Measurements from ENCODE around the gene MAT2B. TPM values are rescaled to one million over a fixed set of nuclear protein-coding genes. Genes with fewer than 3 reads are reported as not detected.

Gene MAT2B
- total RNA-seq, 2 experiments from 2014 or later, result 33.0 to 34.7 TPM

DNA sequence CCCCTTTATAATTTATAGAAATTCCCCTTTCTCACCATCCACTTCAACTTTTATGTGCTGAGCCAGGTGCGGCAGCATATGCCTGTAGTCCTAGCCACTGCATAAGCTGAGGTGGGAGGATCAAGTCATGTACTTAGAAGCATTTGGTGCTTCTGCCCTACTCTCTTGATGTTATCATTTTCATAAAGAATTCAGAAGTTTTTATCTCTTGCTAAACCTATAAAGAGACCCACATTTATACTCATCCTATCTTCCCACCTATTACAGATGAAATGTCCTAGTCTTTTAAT, 26.5 kb upstream of the MAT2B start:
- ChIA-PET CTCF (no interaction called here), POLR2A (interaction anchor here (5.5 kb wide), 1 partner anchor 27 kb away, joined by 24 read pairs; the partner anchor contains the start of gene MAT2B)
- H3K4me3 ChIP-seq (ENCODE audit: low read length), result no peak overlapping the region
- intact Hi-C loops (cut with DNase I, micrococcal nuclease), result no loop called here
- TF ChIP-seq, protein P1, sequence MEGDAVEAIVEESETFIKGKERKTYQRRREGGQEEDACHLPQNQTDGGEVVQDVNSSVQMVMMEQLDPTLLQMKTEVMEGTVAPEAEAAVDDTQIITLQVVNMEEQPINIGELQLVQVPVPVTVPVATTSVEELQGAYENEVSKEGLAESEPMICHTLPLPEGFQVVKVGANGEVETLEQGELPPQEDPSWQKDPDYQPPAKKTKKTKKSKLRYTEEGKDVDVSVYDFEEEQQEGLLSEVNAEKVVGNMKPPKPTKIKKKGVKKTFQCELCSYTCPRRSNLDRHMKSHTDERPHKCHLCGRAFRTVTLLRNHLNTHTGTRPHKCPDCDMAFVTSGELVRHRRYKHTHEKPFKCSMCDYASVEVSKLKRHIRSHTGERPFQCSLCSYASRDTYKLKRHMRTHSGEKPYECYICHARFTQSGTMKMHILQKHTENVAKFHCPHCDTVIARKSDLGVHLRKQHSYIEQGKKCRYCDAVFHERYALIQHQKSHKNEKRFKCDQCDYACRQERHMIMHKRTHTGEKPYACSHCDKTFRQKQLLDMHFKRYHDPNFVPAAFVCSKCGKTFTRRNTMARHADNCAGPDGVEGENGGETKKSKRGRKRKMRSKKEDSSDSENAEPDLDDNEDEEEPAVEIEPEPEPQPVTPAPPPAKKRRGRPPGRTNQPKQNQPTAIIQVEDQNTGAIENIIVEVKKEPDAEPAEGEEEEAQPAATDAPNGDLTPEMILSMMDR (IDR thresholded peaks at IDR 0.05), result no peak
- no peaks in the 10 kb centered on the region for H3K9me3 Mint-ChIP-seq
- H3K36me3 ChIP-seq (ENCODE audit: insufficient read depth, low read length), result no peaks in the 10 kb centered on the region
- no peaks in the 10 kb centered on the region for H3K36me3 Mint-ChIP-seq (ENCODE audit: low read depth)
- H3K27me3 ChIP-seq (ENCODE audit: control insufficient read depth in 1 of 2, insufficient read depth in 2 of 2, low read length in 2 of 2), result no peaks in the 10 kb centered on the region
- no peak for DNase-seq
- H3K4me1 ChIP-seq (ENCODE audit: insufficient read depth, low read length), result no peaks in the 10 kb centered on the region
- H3K4me3 Mint-ChIP-seq, result no peak overlapping the region
- no peaks in the 10 kb centered on the region for H3K9me3 ChIP-seq (ENCODE audit: control insufficient read depth in 1 of 2, insufficient read depth in 1 of 2, low read length in 2 of 2)
- ATAC-seq (ENCODE audit: poor library complexity), result no peak
- H3K27ac Mint-ChIP-seq, result no peak overlapping the region
- no peaks in the 10 kb centered on the region for H3K27me3 Mint-ChIP-seq
- no peaks in the 10 kb centered on the region for H3K4me1 Mint-ChIP-seq (ENCODE audit: low read depth)
- no peak overlapping the region for H3K27ac ChIP-seq (ENCODE audit: low read depth in 1 of 2, low read length in 2 of 2)

DNA sequence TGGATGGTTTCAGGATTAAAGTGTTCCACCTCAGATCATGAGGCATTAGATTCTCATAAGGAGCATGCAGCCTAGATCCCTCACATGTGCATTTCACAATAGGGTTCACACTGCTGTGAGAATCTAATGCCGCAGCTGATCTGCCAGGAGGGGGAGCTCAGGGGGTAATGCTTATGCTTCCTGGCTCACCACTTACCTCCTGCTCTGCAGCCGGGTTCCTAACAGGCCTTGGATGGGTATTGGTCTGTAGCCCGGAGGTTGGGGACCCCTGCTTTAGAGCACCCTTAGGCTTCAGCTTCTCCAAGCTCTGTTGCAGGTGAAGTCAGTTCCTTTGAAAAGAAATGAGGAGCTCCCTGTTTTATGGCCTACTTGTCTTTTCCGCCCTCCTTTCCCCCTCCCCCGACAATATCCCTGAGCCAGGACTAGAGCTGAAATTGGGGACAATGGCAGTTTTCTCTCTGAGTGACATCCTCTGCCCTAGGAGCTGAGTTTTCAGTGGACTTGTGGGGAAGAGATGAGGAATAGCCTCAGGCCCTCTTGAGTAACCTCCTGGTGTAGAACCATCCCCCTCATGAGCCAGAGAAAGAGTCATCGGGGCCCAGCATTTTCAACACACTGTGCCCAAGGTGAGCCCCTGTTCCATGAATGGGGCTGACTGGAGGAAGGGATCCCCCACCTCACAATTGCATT, 16.2 kb upstream of the MAT2B start:
- ATAC-seq (ENCODE audit: poor library complexity), result no peak
- no peak overlapping the region for H3K4me3 Mint-ChIP-seq
- intact Hi-C loops (cut with DNase I, micrococcal nuclease), result no loop called here
- ChIA-PET CTCF (interaction anchor here (0.6 to 1.6 kb wide), 5 partner anchors 12 to 35 kb away, joined by 3 to 4 read pairs (median 4); no protein-coding TSS in a partner anchor), POLR2A (interaction anchor here (0.8 to 3.3 kb wide), 4 partner anchors 9 to 29 kb away, joined by 3 to 24 read pairs (median 4); partner anchors contain the start of genes HMMR, MAT2B and NUDCD2)
- DNase-seq, result peak in 6 of 14 experiments; percentile 7 to 46 (median 30)
- H3K27ac Mint-ChIP-seq, result no peak overlapping the region
- no peaks in the 10 kb centered on the region for H3K27me3 ChIP-seq (ENCODE audit: control insufficient read depth in 1 of 2, insufficient read depth in 2 of 2, low read length in 2 of 2)
- H3K9me3 Mint-ChIP-seq, result no peaks in the 10 kb centered on the region
- H3K27ac ChIP-seq (ENCODE audit: low read depth in 1 of 2, low read length in 2 of 2), result no peak overlapping the region
- TF ChIP-seq, protein P1 (IDR thresholded peaks at IDR 0.05), result peak; percentile 13
- no peak overlapping the region for H3K4me3 ChIP-seq (ENCODE audit: low read length)
- no peaks in the 10 kb centered on the region for H3K9me3 ChIP-seq (ENCODE audit: control insufficient read depth in 1 of 2, insufficient read depth in 1 of 2, low read length in 2 of 2)
- peaks cover 5% of the 10 kb centered on the region for H3K4me1 ChIP-seq (ENCODE audit: insufficient read depth, low read length)
- no peaks in the 10 kb centered on the region for H3K36me3 Mint-ChIP-seq (ENCODE audit: low read depth)
- H3K36me3 ChIP-seq (ENCODE audit: insufficient read depth, low read length), result no peaks in the 10 kb centered on the region
- H3K4me1 Mint-ChIP-seq (ENCODE audit: low read depth), result no peaks in the 10 kb centered on the region
- H3K27me3 Mint-ChIP-seq, result no peaks in the 10 kb centered on the region

DNA sequence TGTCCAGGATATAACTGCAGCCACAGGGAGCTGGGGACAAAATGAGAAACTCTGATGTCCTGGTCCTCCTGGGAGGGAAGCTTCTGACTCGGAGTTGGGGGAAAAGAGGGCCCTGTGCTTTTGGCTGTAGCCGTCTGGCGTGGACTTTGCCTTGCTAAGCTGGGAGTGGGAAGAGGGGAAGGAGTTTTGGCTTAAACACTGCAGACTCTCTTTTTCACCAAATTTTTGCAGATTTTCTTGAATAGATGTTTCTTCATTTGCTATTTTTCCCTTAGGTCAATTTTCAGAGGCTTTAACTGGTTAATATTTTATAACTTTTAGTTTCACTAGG, 15.7 kb upstream of the MAT2B start:
- Mint-ChIP-seq H3K9me3 (no peaks in the 10 kb centered on the region), H3K27ac (no peak overlapping the region), H3K36me3 (ENCODE audit: low read depth) (no peaks in the 10 kb centered on the region), H3K4me3 (no peak overlapping the region), H3K4me1 (ENCODE audit: low read depth) (no peaks in the 10 kb centered on the region), H3K27me3 (no peaks in the 10 kb centered on the region)
- CTCF ChIA-PET, result interaction anchor here (1.1 to 1.2 kb wide), 2 partner anchors 12 to 13 kb away, joined by 4 read pairs; no protein-coding TSS in a partner anchor
- no peaks in the 10 kb centered on the region for H3K9me3 ChIP-seq (ENCODE audit: control insufficient read depth in 1 of 2, insufficient read depth in 1 of 2, low read length in 2 of 2)
- H3K36me3 ChIP-seq (ENCODE audit: insufficient read depth, low read length), result no peaks in the 10 kb centered on the region
- H3K27ac ChIP-seq (ENCODE audit: low read depth in 1 of 2, low read length in 2 of 2), result no peak overlapping the region
- H3K4me3 ChIP-seq (ENCODE audit: low read length), result no peak overlapping the region
- no peak for ATAC-seq (ENCODE audit: poor library complexity)
- peaks cover 5% of the 10 kb centered on the region for H3K4me1 ChIP-seq (ENCODE audit: insufficient read depth, low read length)
- H3K27me3 ChIP-seq (ENCODE audit: control insufficient read depth in 1 of 2, insufficient read depth in 2 of 2, low read length in 2 of 2), result no peaks in the 10 kb centered on the region
- TF ChIP-seq, protein P1 (IDR thresholded peaks at IDR 0.05), result no peak
- POLR2A ChIA-PET, result interaction anchor here (0.8 to 3.3 kb wide), 3 partner anchors 9 to 15 kb away, joined by 3 to 24 read pairs (median 4); partner anchors contain the start of gene MAT2B
- intact Hi-C loops (cut with DNase I, micrococcal nuclease), result no loop called here
- no peak for DNase-seq
